ENCODE results near the gene SLC5A11. TPM values are rescaled to one million over a fixed set of nuclear protein-coding genes. Genes with fewer than 3 reads are reported as not detected.
A peak's percentile ranks its signal among the peaks of the same experiment; 100 is the strongest.
"Not testable (repeated sequence)": the region's sequence is repeated elsewhere in the genome, so short reads cannot be mapped to it uniquely, and the experiment has no call there.

SLC5A11 gene
- total and polyA plus RNA-seq, 2 of the 13 experiments (the other 11 are each of a cell fraction or from before 2014, with no cell fraction given): 1.2 to 3.3 TPM

DNA sequence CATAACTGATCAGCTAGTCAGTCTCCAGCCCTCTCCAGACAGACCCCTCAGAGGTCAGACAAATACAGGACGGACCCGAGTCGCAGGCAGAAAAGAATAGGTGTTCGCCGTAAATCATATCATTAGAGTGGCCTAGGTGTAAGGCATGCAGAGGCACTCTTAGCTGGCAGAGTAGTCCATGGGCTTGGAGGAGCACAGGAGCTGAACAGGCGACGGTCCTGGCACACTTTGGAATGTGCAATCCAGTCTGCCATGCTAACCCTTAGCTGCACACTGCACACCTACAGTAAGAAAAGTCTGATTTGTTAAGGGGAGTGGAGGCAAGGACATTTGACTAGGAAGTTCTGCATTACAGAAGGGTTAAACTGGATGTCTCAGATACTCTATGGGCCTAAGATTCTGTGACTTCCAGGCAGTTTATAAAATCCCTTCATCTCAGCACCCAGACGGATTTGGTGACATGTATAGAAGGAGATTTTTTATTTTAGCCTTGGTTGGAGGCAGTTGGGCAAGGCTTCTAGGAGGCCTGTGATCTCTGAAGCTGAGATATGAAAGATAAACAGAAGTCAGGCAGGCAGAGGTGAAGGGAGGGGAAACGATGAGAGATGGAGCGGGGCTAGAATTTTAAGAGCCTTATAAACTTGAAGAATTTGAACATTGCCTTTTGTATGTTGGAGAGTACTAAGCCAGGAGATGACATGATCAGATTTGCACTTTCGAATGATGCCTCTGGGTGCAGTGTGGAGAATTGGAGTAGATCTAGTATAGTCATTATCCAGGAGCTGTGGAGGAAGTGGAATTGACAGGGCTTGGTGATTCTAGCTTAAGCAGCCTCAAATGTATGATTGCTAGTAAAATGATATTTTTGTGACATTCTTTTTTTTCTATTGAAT is 34.6 kb upstream of the SLC5A11 start:
- Histone ChIP-seq H3K9me3 (ENCODE audit: low read length) (no peaks in the 10 kb centered on the region), H3K9ac (ENCODE audit: insufficient read depth, low read depth, low read length) (no peak overlapping the region), H4K20me1 (ENCODE audit: insufficient read depth, low read length) (no peaks in the 10 kb centered on the region), H3K4me2 (ENCODE audit: low read depth, low read length) (no peak overlapping the region), H3K27me3 (ENCODE audit: control insufficient read depth in 1 of 2, insufficient read depth in 2 of 2, low read length in 2 of 2) (no peaks in the 10 kb centered on the region), H3K36me3 (replicated peaks in 1 of 2; ENCODE audit: control insufficient read depth in 1 of 2, insufficient read depth in 2 of 2, low read length in 2 of 2) (peaks cover 46 to 94% of the 10 kb centered on the region in 2 experiments), H3K79me2 (ENCODE audit: insufficient read depth, low read length) (no peaks in the 10 kb centered on the region), H3K4me1 (ENCODE audit: insufficient read depth, low read length) (no peaks in the 10 kb centered on the region), H2AFZ (ENCODE audit: low read length) (no peak overlapping the region), H3K4me3 (replicated peaks in 1 of 3; ENCODE audit: insufficient read depth in 1 of 3, low read depth in 2 of 3, low read length in 3 of 3) (no peak overlapping the region), H3K27ac (ENCODE audit: extremely low read length, insufficient read depth, low read length) (no peak overlapping the region)
- BruUV-seq (replicated peaks): no TSS peak
- 95% methylated on average over 11 of the region's 11 CpGs for WGBS (ENCODE audit: low lambda C conversion rate)
- POLR2A ChIA-PET: interaction anchor here (0.5 kb wide), 1 partner anchor 268 kb away, joined by 3 read pairs; no protein-coding TSS in a partner anchor
- ATAC-seq: peak; percentile 67
- no peak for FAIRE-seq
- intact Hi-C loops (cut with micrococcal nuclease; ENCODE audit: unreplicated experiment) (no loop called here), in situ Hi-C loops (cut with HindIII; ENCODE audit: extremely low pct_ligation_motif_present, low pct_unique_long_range_greater_than_20kb) (no loop called here)
- no peak for TF ChIP-seq EED (CRISPR knock-in tag; IDR thresholded peaks at IDR 0.05)
- no peak for TF ChIP-seq ZNF510 (CRISPR knock-in tag; IDR thresholded peaks at IDR 0.05; ENCODE audit: low read depth)
- no peak for TF ChIP-seq SP140L (CRISPR knock-in tag; IDR thresholded peaks at IDR 0.05; ENCODE audit: borderline replicate concordance)
- TF ChIP-seq HNF1B (CRISPR knock-in tag; IDR thresholded peaks at IDR 0.05): no peak
- no peak for TF ChIP-seq ZGPAT (CRISPR knock-in tag; IDR thresholded peaks at IDR 0.05)
- TF ChIP-seq, protein P1, sequence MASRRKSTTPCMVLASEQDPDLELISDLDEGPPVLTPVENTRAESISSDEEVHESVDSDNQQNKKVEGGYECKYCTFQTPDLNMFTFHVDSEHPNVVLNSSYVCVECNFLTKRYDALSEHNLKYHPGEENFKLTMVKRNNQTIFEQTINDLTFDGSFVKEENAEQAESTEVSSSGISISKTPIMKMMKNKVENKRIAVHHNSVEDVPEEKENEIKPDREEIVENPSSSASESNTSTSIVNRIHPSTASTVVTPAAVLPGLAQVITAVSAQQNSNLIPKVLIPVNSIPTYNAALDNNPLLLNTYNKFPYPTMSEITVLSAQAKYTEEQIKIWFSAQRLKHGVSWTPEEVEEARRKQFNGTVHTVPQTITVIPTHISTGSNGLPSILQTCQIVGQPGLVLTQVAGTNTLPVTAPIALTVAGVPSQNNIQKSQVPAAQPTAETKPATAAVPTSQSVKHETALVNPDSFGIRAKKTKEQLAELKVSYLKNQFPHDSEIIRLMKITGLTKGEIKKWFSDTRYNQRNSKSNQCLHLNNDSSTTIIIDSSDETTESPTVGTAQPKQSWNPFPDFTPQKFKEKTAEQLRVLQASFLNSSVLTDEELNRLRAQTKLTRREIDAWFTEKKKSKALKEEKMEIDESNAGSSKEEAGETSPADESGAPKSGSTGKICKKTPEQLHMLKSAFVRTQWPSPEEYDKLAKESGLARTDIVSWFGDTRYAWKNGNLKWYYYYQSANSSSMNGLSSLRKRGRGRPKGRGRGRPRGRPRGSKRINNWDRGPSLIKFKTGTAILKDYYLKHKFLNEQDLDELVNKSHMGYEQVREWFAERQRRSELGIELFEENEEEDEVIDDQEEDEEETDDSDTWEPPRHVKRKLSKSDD (CRISPR knock-in tag; IDR thresholded peaks at IDR 0.05; ENCODE audit: low read depth): no peak
- TF ChIP-seq ZNF260 (CRISPR knock-in tag; IDR thresholded peaks at IDR 0.05; ENCODE audit: borderline replicate concordance, low read depth): no peak
- DNase-seq (ENCODE audit: low spot score): no peak
- CTCF ChIA-PET (ENCODE audit: low intra/inter-chr PET ratio, low total read pairs): no interaction called here

- H3K79me2 ChIP-seq (ENCODE audit: insufficient read depth, low read length); H4K20me1 ChIP-seq (ENCODE audit: insufficient read depth, low read length); intact Hi-C loops (cut with micrococcal nuclease; ENCODE audit: unreplicated experiment); in situ Hi-C loops (cut with HindIII; ENCODE audit: extremely low pct_ligation_motif_present, low pct_unique_long_range_greater_than_20kb); POLR2A ChIA-PET; ATAC-seq; H3K4me1 ChIP-seq (ENCODE audit: insufficient read depth, low read length); H3K4me2 ChIP-seq (ENCODE audit: low read depth, low read length); DNase-seq (ENCODE audit: low spot score); BruUV-seq (replicated peaks); H2AFZ ChIP-seq (ENCODE audit: low read length); H3K4me3 ChIP-seq (replicated peaks in 1 of 3; ENCODE audit: insufficient read depth in 1 of 3, low read depth in 2 of 3, low read length in 3 of 3); FAIRE-seq; CTCF ChIA-PET (ENCODE audit: low intra/inter-chr PET ratio, low total read pairs); H3K9me3 ChIP-seq (ENCODE audit: low read length); H3K9ac ChIP-seq (ENCODE audit: insufficient read depth, low read depth, low read length); H3K27ac ChIP-seq (ENCODE audit: extremely low read length, insufficient read depth, low read length); H3K27me3 ChIP-seq (ENCODE audit: control insufficient read depth in 1 of 2, insufficient read depth in 2 of 2, low read length in 2 of 2): not testable (repeated sequence)
- WGBS (ENCODE audit: low lambda C conversion rate): 97% methylated on average over 6 of the region's 6 CpGs
- H3K36me3 ChIP-seq (replicated peaks in 1 of 2; ENCODE audit: control insufficient read depth in 1 of 2, insufficient read depth in 2 of 2, low read length in 2 of 2): peaks cover 39 to 93% of the 10 kb centered on the region in 2 experiments
Measured at GRCh38 chr16:24812813-24813212, 33.0 kb upstream of the SLC5A11 start.

Data from HepG2 (cell line).